ENCODE results near the gene IRGC.
"Not testable (repeated sequence)": the region's sequence is repeated elsewhere in the genome, so short reads cannot be mapped to it uniquely, and the experiment has no call there.

Gene IRGC

DNA sequence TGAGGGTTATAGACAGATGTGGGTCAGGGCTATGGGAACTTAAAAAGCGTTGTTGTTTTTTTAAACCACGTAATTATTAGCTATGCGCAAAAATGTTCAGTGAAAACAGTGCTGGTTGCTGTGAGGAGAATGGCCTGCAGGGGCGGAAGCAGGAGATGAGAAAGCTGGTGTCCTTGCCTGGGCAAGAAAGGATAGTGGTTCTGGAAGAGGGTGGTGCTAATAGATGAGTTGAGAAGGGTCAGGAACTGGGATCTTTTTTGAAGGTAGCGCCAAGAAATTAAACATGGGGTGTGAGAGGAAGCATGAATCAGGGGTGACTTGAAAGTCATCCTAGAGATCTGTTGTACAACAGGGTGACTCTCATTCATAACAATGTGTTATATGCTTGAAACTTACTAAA, 43.6 kb downstream of the IRGC start:
- no peak for DNase-seq

GRCh38 chr19:43760941-43761340, 45.1 kb downstream of the IRGC start:
- DNase-seq, result no peak

- DNase-seq, result no peak
These were observed 46.9 kb downstream of the IRGC start for GRCh38 chr19:43762814-43763213.

DNA sequence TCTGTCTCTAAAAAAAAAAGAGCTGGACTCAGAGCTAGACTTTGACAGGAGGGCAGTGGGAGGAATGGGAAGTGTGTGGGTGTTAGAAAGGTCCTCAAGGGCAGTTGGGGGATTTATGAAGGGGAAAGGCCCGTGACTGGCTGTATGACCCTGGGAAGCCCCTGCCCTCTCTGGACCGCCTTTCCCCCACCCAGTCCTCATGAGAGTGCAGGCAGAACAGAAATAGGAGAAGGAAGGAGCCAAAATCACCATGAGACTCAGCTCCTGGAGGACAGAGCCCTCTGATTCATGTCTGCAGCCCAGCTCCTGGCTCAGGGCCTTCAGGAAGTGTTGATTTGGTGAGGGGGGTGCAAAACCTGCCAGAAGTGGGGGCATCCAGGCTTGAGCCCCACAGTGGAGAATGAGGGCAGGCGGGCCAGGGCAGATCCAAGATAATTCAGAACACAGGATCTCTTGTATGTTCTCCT, 47.6 kb downstream of the IRGC start:
- DNase-seq, result no peak

DNA sequence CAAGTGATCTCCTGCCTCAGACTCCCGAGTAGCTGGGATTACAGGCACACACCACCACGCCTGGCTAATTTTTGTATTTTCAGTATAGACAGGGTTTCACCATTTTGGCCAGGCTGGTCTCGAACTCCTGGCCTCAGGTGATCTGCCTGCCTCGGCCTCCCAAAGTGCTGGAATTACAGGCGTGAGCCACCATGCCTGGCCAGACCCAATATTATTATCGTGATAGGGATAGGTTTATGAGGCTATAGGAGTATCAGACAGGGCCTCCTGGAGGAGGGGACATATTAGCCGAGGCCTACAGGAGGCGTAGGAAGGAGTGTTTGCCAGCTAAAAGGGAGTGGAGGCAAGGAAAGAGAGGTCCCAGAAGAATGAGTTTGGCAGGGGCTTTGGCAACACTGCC, 48.8 kb downstream of the IRGC start:
- DNase-seq, result not testable (repeated sequence)

- peak; percentile 98 for DNase-seq
These were observed 49.4 kb downstream of the IRGC start for GRCh38 chr19:43765109-43765876.

- DNase-seq, result no peak
These were observed 50.8 kb downstream of the IRGC start for GRCh38 chr19:43766755-43767043.

DNA sequence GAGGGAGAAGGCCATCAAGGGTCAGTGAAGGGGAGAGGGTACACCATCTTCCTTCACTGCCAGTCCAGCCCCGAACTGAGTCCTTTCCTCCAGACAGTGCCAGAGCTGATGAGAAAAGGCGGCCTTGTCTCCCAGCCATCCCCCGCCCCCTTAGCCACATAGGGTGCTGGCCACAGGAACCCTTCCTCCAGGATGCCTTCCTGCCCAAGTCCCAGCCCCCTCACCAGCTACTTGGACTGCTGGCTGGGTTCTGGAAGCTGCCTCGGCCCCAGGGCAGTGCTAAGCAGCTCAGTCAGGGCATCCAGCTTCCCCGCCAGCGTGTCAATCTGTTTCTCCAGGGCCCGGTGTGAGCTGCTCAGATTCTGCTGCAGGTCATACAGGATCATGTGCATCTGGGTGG, 51.4 kb downstream of the IRGC start:
- DNase-seq, result no peak

DNA sequence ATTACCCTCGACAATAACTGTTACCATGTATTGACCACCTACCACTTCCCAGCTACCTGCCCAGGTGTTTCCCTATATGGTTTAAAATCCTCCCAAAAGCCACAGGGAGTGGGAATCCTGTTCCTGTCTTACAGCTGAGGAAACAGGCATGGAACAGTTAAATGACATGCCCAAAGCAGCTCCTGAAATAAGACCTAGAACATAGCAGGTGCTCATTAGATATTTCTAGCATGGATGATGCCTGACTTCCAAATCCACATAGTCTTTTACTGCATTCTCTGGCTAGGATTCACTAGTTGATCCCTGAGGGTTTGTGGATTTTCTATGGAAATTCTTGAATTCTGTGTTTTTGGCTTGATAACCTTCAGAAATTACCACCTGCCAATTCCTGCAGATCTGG, 51.9 kb downstream of the IRGC start:
- DNase-seq, result no peak

DNA sequence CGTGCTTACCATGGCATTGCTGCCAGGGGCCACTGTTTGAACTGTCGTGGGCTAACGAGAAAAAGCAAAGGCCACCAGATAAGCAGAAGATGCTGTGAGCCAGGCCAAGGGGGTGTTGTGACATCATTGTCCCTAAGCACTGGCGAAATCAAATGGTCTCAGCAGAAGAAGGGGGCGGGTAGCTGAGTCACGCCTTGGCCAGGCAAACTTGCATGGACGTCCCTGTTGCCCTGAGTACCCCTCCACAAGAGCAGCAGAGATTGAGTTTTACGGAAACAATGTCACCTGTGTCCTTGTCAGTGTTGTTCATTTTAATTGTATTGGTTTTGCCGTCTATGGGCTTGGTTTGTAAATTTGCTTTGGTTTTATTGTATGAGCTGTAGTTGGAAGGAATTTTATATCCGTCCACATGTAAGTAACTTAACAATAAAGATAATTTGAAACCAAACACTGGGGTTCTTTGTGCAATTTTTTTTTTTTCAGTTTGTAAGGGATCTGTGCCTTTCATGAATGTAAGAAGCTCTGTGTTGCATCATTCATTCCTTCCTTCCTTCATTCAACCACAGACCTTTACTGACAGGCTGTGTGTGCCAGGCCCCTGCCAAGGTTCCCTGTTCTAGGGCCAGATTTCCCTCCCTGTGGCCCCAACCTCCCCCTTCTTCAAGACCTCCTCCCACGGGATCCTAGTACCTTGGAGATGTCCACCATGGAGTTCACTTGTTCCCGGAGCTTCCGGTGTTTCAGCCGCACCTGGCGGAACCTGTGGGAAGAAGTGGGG, 52.6 kb downstream of the IRGC start:
- DNase-seq, result no peak

- no peak for DNase-seq
These were observed 53.4 kb downstream of the IRGC start for GRCh38 chr19:43769256-43769655.

Measured in activated CD4-positive, alpha-beta T cell treated with anti-CD3 and anti-CD28 coated beads, Interleukin-10, Interleukin-2, amounts not matched to agents 100 ng/mL and 50 ng/mL, durations not matched to agents 16 hours and 8 hours (primary cell).